K562 (cell line): ENCODE results near the gene RAD23B. TPM values are rescaled to one million over a fixed set of nuclear protein-coding genes. Genes with fewer than 3 reads are reported as not detected.

Source experiments
- BCL6 ChIP-seq: fragments of 250-450 bp; sonication (Bioruptor Pico); IDR thresholded peaks from 2 replicates; pipeline ENCODE4 v1.4.0; 2020
- CHCHD3 ChIP-seq: fragments of 250-450 bp; sonication (Bioruptor Pico); IDR thresholded peaks from 2 replicates; pipeline ENCODE4 v2.1.2; 2022; ENCODE audit warnings: mild to moderate bottlenecking
- E4F1 ChIP-seq: fragments of 250-450 bp; sonication (Bioruptor Pico); IDR thresholded peaks from 2 replicates; pipeline ENCODE4 v1.5.0; 2021; ENCODE audit warnings: mild to moderate bottlenecking, borderline replicate concordance
- ETS1 ChIP-seq: conservative IDR thresholded peaks from 2 replicates; pipeline ENCODE4 v1.6.1; 2011; ENCODE audit warnings: low read depth, mild to moderate bottlenecking, low read length; ENCODE audit not compliant: control insufficient read depth
- EWSR1 ChIP-seq: fragments of 450-650 bp; IDR thresholded peaks from 2 replicates; pipeline ENCODE4 v1.6.1; 2018; ENCODE audit warnings: borderline replicate concordance, mild to moderate bottlenecking, low read depth, moderate library complexity; ENCODE audit not compliant: partially characterized antibody
- HNRNPUL1 ChIP-seq: fragments of 200-400 bp; formaldehyde crosslinking; IDR thresholded peaks from 2 replicates; pipeline ENCODE4 v1.6.1; 2017; ENCODE audit warnings: low read length
- JUND ChIP-seq, 2 experiments: IDR thresholded peaks; 2 replicates in 1 of 2; 3 replicates in 1 of 2; pipeline ENCODE4 v1.6.1; 2011; ENCODE audit warnings: borderline replicate concordance in 2 of 2, low read depth in 2 of 2, low read length in 2 of 2, improper control_type of control experiment in 1 of 2, missing biosample characterization in 1 of 2, missing genetic modification characterization in 1 of 2, missing genetic modification reagents in 1 of 2
- MAZ ChIP-seq, 2 experiments: fragments of 450-650 bp in 1 of 2; sonication (generic) in 1 of 2; formaldehyde crosslinking; IDR thresholded peaks in 1 of 2; conservative IDR thresholded peaks in 1 of 2; 2 replicates each; pipeline versions ENCODE4 v1.4.0 to v1.5.0; 2020; ENCODE audit warnings: mild to moderate bottlenecking in 1 of 2, missing genetic modification reagents in 1 of 2
- RBM25 ChIP-seq: fragments of 200-400 bp; formaldehyde crosslinking; IDR thresholded peaks from 2 replicates; pipeline ENCODE4 v1.6.1; 2018; ENCODE audit warnings: low read length, low read depth, moderate library complexity; ENCODE audit not compliant: severe bottlenecking
- ZBTB40 ChIP-seq, 2 experiments: fragments of 450-650 bp in 1 of 2; sonication (generic) in 1 of 2; formaldehyde crosslinking in 1 of 2; IDR thresholded peaks; 2 replicates each; pipeline versions ENCODE4 v1.7.1 to v1.9.0; 2016 to 2022; ENCODE audit warnings: inconsistent platforms in 1 of 2, mild to moderate bottlenecking in 1 of 2, missing genetic modification reagents in 1 of 2
- ZNF165 ChIP-seq: fragments of 250-450 bp; sonication (Bioruptor Pico); IDR thresholded peaks from 2 replicates; pipeline ENCODE4 v1.4.0; 2020; ENCODE audit warnings: borderline replicate concordance
- polyA plus RNA-seq, 8 experiments: library from polyadenylated mRNA; depleted of rRNA in 4 of 8; stranded (reverse) in 5 of 8; unstranded in 3 of 8; fragments of >200 nt; fragmentation: Nextera tagmentation in 2 of 8; fragmentation: Illumina TruSeq in 1 of 8; extraction: Ambion mirVana in 2 of 8; extraction: Trizol in 1 of 8; gene quantifications; 2 replicates each; pipeline versions ENCODE4 v1.2.1 to v1.2.3, GENCODE V29; 2011 to 2014; ENCODE audit warnings: inconsistent platforms in 1 of 8, missing spikeins in 1 of 8
- total RNA-seq, 7 experiments: library from RNA; depleted of rRNA in 6 of 7; stranded (reverse); fragments of >200 nt in 6 of 7; fragmentation: Illumina TruSeq in 2 of 7; extraction: Trizol in 2 of 7; gene quantifications; 2 replicates each; pipeline versions ENCODE4 v1.2.1 to v1.2.3, GENCODE V29; 2011 to 2021; ENCODE audit warnings: low replicate concordance in 1 of 7

RAD23B gene
- total and polyA plus RNA-seq, 9 of the 15 experiments (the other 6 are each of a cell fraction or from before 2014, with no cell fraction given), result 14.5 to 184 (median 114) TPM

GRCh38 chr9:107282759-107283622 lies at the start of gene RAD23B (continued):
- peak; percentile 39; the same call in 1 of the 2 replicates for TF ChIP-seq ETS1
- peak; percentile 17 for TF ChIP-seq RBM25
- TF ChIP-seq JUND (IDR thresholded peaks at IDR 0.05; ENCODE audit: borderline replicate concordance, low read depth, low read length), result peak; percentile 66
- peak; percentile 44; the same call in 1 of the 3 replicates for TF ChIP-seq JUND (tag; IDR thresholded peaks at IDR 0.05; ENCODE audit: borderline replicate concordance, low read depth, low read length)
- TF ChIP-seq EWSR1, result no peak
- no peak for TF ChIP-seq ZNF165
- TF ChIP-seq HNRNPUL1, result no peak
- TF ChIP-seq CHCHD3 (CRISPR knock-in tag), result no peak
- no peak for TF ChIP-seq E4F1
- TF ChIP-seq MAZ (CRISPR knock-in tag; conservative IDR thresholded peaks at IDR 0.05 in 1 of 2, IDR thresholded peaks at IDR 0.05 in 1 of 2), result peak; percentile 92 to 98
- no peak for TF ChIP-seq ZBTB40 (IDR thresholded peaks at IDR 0.05)
- TF ChIP-seq ZBTB40 (CRISPR knock-in tag; IDR thresholded peaks at IDR 0.05), result no peak
- no peak for TF ChIP-seq BCL6 (CRISPR knock-in tag)
